HL-60/S4 treated with retinoic acid at 250 ng/mL for 4 days and 3 days (cell line): ENCODE measurements around the gene CX3CR1.
"Not testable (repeated sequence)": the region's sequence is repeated elsewhere in the genome, so short reads cannot be mapped to it uniquely, and the experiment has no call there.

ENCODE experiments used
- in situ Hi-C: fragments of 300-500 bp; cut with MboI; formaldehyde crosslinking; loops from 2 replicates; pipeline ENCODE4 v1.7.0; 2022; ENCODE audit warnings: low sequenced_read_pairs

The CX3CR1 gene

GRCh38 chr3:39268549-39268900, 11.3 kb downstream of the CX3CR1 start:
- in situ Hi-C loops, result no loop called here

- in situ Hi-C loops, result no loop called here
Measured at GRCh38 chr3:39267631-39268548, 11.9 kb downstream of the CX3CR1 start.

- in situ Hi-C loops, result no loop called here
Measured at GRCh38 chr3:39264053-39264452, 15.8 kb downstream of the CX3CR1 start.

- in situ Hi-C loops, result no loop called here
Measured at GRCh38 chr3:39263576-39263975, 16.3 kb downstream of the CX3CR1 start.

- in situ Hi-C loops, result no loop called here
Measured at GRCh38 chr3:39262846-39263245, 17.0 kb downstream of the CX3CR1 start.

- in situ Hi-C loops, result no loop called here
Measured at GRCh38 chr3:39261726-39262125, 18.1 kb downstream of the CX3CR1 start.

GRCh38 chr3:39260957-39261356, 18.9 kb downstream of the CX3CR1 start:
- in situ Hi-C loops, result no loop called here

- in situ Hi-C loops, result no loop called here
Measured at GRCh38 chr3:39260318-39260717, 19.5 kb downstream of the CX3CR1 start.

GRCh38 chr3:39255503-39256325, 24.1 kb downstream of the CX3CR1 start:
- in situ Hi-C loops, result no loop called here

- in situ Hi-C loops, result no loop called here
Measured at GRCh38 chr3:39254806-39255449, 24.9 kb downstream of the CX3CR1 start.

GRCh38 chr3:39251576-39251975, 28.3 kb downstream of the CX3CR1 start:
- in situ Hi-C loops, result no loop called here

- in situ Hi-C loops, result no loop called here
Measured at GRCh38 chr3:39250116-39250747, 29.6 kb downstream of the CX3CR1 start.

- in situ Hi-C loops, result no loop called here
Measured at GRCh38 chr3:39249453-39250115, 30.3 kb downstream of the CX3CR1 start.

GRCh38 chr3:39241561-39241960, 38.3 kb downstream of the CX3CR1 start:
- in situ Hi-C loops, result no loop called here

- in situ Hi-C loops, result no loop called here
Measured at GRCh38 chr3:39237027-39237426, 42.8 kb downstream of the CX3CR1 start.

- in situ Hi-C loops, result no loop called here
Measured at GRCh38 chr3:39234651-39235050, 45.2 kb downstream of the CX3CR1 start.

- in situ Hi-C loops, result no loop called here
Measured at GRCh38 chr3:39232859-39233258, 47.0 kb downstream of the CX3CR1 start.

GRCh38 chr3:39230453-39230852, 49.4 kb downstream of the CX3CR1 start:
- in situ Hi-C loops, result no loop called here

GRCh38 chr3:39228496-39228895, 51.3 kb downstream of the CX3CR1 start:
- in situ Hi-C loops, result no loop called here

GRCh38 chr3:39227596-39227995, 52.2 kb downstream of the CX3CR1 start:
- in situ Hi-C loops, result not testable (repeated sequence)
